ENCODE measurements around the gene MINK1. TPM values are rescaled to one million over a fixed set of nuclear protein-coding genes. Genes with fewer than 3 reads are reported as not detected.
A peak's percentile ranks its signal among the peaks of the same experiment; 100 is the strongest.

The MINK1 gene
- total RNA-seq, 4 donors from 2014 or later: 29.3 to 48.6 (median 46.4) TPM

GRCh38 chr17:4932756-4933155, 99.6 kb downstream of the MINK1 start:
- H3K9me3 ChIP-seq: no peaks in the 10 kb centered on the region
- 92% methylated on average over 2 of the region's 12 CpGs; no CpG with 5 or more reads in 1 of the 2 donors for WGBS, 2 donors (ENCODE audit: low coverage in 1 of 2)
- H3K27ac ChIP-seq: no peak overlapping the region
- peaks cover 0 to 19% (median 0%) of the 10 kb centered on the region in 3 donors for H3K4me1 ChIP-seq
- TF ChIP-seq CTCF (IDR thresholded peaks at IDR 0.05): no peak
- no peak for TF ChIP-seq POLR2A (IDR thresholded peaks at IDR 0.05)
- no peak for TF ChIP-seq EP300 (IDR thresholded peaks at IDR 0.05)
- no peak for TF ChIP-seq POLR2AphosphoS5 (IDR thresholded peaks at IDR 0.05)
- no peak for ATAC-seq
- H3K4me3 ChIP-seq: no peak overlapping the region
- peaks cover 0 to 24% of the 10 kb centered on the region in 2 donors for H3K36me3 ChIP-seq
- H3K27me3 ChIP-seq: no peaks in the 10 kb centered on the region

- TF ChIP-seq CTCF (IDR thresholded peaks at IDR 0.05): no peak
- no peak for TF ChIP-seq POLR2A (IDR thresholded peaks at IDR 0.05)
- TF ChIP-seq EP300 (IDR thresholded peaks at IDR 0.05): no peak
- TF ChIP-seq POLR2AphosphoS5 (IDR thresholded peaks at IDR 0.05): no peak
- no peaks in the 10 kb centered on the region for H3K9me3 ChIP-seq
- 83% methylated on average over 6 of the region's 16 CpGs; no CpG with 5 or more reads in 1 of the 2 donors for WGBS, 2 donors (ENCODE audit: low coverage in 1 of 2)
- H3K27me3 ChIP-seq: no peaks in the 10 kb centered on the region
- H3K4me3 ChIP-seq: no peak overlapping the region
- H3K27ac ChIP-seq: peak overlapping the region in 1 of 4 donors; percentile 43
- ATAC-seq: no peak
- H3K36me3 ChIP-seq: peaks cover 0 to 33% of the 10 kb centered on the region in 2 donors
- peaks cover 0 to 28% (median 9%) of the 10 kb centered on the region in 3 donors for H3K4me1 ChIP-seq
These were observed 100.5 kb downstream of the MINK1 start for GRCh38 chr17:4933646-4934045.

- peak overlapping the region in 2 of 4 donors; percentile 30 to 43 for H3K27ac ChIP-seq
- peaks cover 0 to 34% of the 10 kb centered on the region in 2 donors for H3K36me3 ChIP-seq
- H3K4me1 ChIP-seq: peaks cover 0 to 35% (median 16%) of the 10 kb centered on the region in 3 donors
- no peaks in the 10 kb centered on the region for H3K27me3 ChIP-seq
- no peak for ATAC-seq
- no peak for TF ChIP-seq POLR2AphosphoS5 (IDR thresholded peaks at IDR 0.05)
- TF ChIP-seq CTCF (IDR thresholded peaks at IDR 0.05): peak in 1 of 4 experiments; percentile 23
- no peak for TF ChIP-seq POLR2A (IDR thresholded peaks at IDR 0.05)
- TF ChIP-seq EP300 (IDR thresholded peaks at IDR 0.05): no peak
- 24 to 40% methylated on average over 8 to 9 of the region's 14 CpGs for WGBS, 2 donors (ENCODE audit: low coverage in 1 of 2)
- H3K9me3 ChIP-seq: no peaks in the 10 kb centered on the region
- H3K4me3 ChIP-seq: no peak overlapping the region
These were observed 101.2 kb downstream of the MINK1 start for GRCh38 chr17:4934173-4934979.

- H3K27me3 ChIP-seq: no peaks in the 10 kb centered on the region
- TF ChIP-seq POLR2A (IDR thresholded peaks at IDR 0.05) (no peak), EP300 (IDR thresholded peaks at IDR 0.05) (no peak), CTCF (IDR thresholded peaks at IDR 0.05) (no peak), POLR2AphosphoS5 (IDR thresholded peaks at IDR 0.05) (no peak)
- peaks cover 0 to 39% (median 16%) of the 10 kb centered on the region in 3 donors for H3K4me1 ChIP-seq
- no peak for ATAC-seq
- H3K9me3 ChIP-seq: no peaks in the 10 kb centered on the region
- H3K4me3 ChIP-seq: no peak overlapping the region
- no peak overlapping the region for H3K27ac ChIP-seq
- H3K36me3 ChIP-seq: peaks cover 0 to 34% of the 10 kb centered on the region in 2 donors
These were observed 102.5 kb downstream of the MINK1 start for GRCh38 chr17:4935650-4936049.

- Histone ChIP-seq H3K36me3 (peaks cover 0 to 34% of the 10 kb centered on the region in 2 donors), H3K4me1 (peaks cover 0 to 46% (median 21%) of the 10 kb centered on the region in 3 donors), H3K27ac (no peak overlapping the region), H3K27me3 (no peaks in the 10 kb centered on the region), H3K9me3 (no peaks in the 10 kb centered on the region), H3K4me3 (no peak overlapping the region)
- 83% methylated on average over 1 of the region's 3 CpGs; no CpG with 5 or more reads in 1 of the 2 donors for WGBS, 2 donors (ENCODE audit: low coverage in 1 of 2)
- no peak for TF ChIP-seq POLR2AphosphoS5 (IDR thresholded peaks at IDR 0.05)
- TF ChIP-seq POLR2A (IDR thresholded peaks at IDR 0.05): no peak
- TF ChIP-seq EP300 (IDR thresholded peaks at IDR 0.05): no peak
- TF ChIP-seq CTCF (IDR thresholded peaks at IDR 0.05): no peak
- ATAC-seq: no peak
These were observed 103.3 kb downstream of the MINK1 start for GRCh38 chr17:4936436-4936835.

Data from gastroesophageal sphincter (tissue), 4 donors.